ENCODE results near the gene MUL1. TPM values are rescaled to one million over a fixed set of nuclear protein-coding genes. Genes with fewer than 3 reads are reported as not detected.
"Not testable (repeated sequence)": the region's sequence is repeated elsewhere in the genome, so short reads cannot be mapped to it uniquely, and the experiment has no call there.

Gene MUL1
- total RNA-seq, 1 donor, result 29.0 TPM

DNA sequence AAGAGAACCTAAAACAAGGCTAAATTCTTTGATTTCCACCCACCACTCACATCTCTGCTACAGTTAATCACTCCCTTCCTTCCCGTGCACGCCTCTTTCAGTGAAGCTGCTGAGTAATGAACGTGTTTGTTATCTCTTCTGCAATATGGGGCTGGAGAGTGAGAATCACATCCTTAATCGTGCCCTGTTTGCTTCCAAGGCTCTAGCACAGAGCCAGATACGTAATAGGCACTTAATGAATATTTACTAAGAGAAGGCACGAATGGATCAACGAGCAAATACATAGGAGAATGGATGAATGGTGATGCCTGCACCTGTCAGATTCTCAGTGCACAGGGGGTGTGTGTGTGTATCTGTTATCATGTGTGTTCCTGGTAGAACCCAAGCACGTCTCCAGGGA, 22.4 kb upstream of the MUL1 start:
- no peaks in the 10 kb centered on the region for H3K9me3 ChIP-seq (ENCODE audit: low read depth, low read length)
- no peak overlapping the region for H3K4me3 ChIP-seq (ENCODE audit: low read length)
- no peaks in the 10 kb centered on the region for H3K4me1 ChIP-seq (ENCODE audit: insufficient read depth, low read length)
- peaks cover 15% of the 10 kb centered on the region for H3K27me3 ChIP-seq (ENCODE audit: insufficient read depth, low read length)

DNA sequence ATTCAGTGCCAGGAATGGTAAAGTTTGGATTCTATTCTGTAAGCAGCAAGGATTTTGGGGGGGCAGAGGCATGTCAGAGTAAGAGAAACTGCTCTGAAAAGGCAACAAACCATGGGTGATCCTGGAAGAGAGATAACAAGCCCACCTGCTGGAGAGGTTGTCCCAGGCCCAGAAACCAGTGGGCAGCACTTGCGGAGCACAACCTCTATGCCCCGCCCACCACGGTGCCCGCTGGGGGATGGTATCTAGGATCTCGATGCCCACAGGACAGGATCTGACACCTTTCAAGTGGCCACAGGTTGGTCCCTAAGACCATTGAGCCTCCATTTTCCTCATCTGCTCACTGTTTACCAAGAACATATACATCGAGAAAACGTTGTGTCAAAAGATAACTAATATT, 20.3 kb upstream of the MUL1 start:
- Histone ChIP-seq H3K9me3 (ENCODE audit: low read depth, low read length) (no peaks in the 10 kb centered on the region), H3K4me3 (ENCODE audit: low read length) (no peak overlapping the region), H3K27me3 (ENCODE audit: insufficient read depth, low read length) (peaks cover 15% of the 10 kb centered on the region), H3K4me1 (ENCODE audit: insufficient read depth, low read length) (no peaks in the 10 kb centered on the region)

- H3K9me3 ChIP-seq (ENCODE audit: low read depth, low read length), result no peaks in the 10 kb centered on the region
- H3K27me3 ChIP-seq (ENCODE audit: insufficient read depth, low read length), result peaks cover 18% of the 10 kb centered on the region
- no peak overlapping the region for H3K4me3 ChIP-seq (ENCODE audit: low read length)
- no peaks in the 10 kb centered on the region for H3K4me1 ChIP-seq (ENCODE audit: insufficient read depth, low read length)
These were observed 18.3 kb upstream of the MUL1 start for GRCh38 chr1:20526267-20526666.

DNA sequence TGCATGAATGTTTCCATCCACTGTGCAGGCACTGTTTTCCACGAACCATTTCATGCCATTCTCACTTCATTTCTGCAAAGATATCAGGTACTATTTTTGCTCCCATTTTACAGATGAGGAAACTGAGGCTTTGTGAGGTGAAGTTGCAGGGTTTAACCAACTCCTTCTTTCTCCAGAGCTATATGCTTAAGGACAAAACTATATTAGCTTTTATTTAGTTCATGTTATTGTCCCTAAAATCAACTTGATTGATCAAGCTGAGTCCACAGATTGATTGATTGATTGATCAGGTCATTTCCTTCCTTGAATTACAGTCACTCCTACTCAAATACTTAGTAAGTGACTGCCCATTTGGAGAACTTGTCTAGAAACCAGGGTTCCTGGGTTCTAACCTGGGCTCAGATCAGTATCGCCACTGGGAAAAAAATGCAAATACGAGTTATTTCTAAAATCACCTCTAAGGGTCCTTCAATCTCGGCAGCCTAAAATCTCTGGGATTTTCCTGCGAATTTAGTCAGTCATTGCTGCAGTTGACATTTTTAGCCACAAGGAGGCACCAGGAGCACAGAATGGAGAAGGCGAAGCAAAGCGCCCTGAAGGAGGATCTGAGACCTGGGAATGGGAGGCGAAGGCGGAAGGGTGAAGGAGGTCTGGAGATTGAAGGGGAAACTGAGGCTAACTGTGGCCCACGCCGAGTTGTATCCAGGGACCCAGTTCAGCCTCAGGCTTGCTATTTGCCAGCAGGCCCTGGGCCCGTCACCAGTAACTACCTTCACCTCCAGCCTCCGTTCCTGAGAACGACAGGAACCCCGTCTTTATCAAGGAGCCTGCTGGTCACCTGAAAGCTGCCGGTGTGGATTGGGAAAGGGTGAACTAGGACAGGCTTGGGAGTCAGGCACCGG, 14.3 kb upstream of the MUL1 start:
- H3K4me1 ChIP-seq (ENCODE audit: insufficient read depth, low read length), result no peaks in the 10 kb centered on the region
- H3K27me3 ChIP-seq (ENCODE audit: insufficient read depth, low read length), result peaks cover 3% of the 10 kb centered on the region
- H3K4me3 ChIP-seq (ENCODE audit: low read length), result no peak overlapping the region

DNA sequence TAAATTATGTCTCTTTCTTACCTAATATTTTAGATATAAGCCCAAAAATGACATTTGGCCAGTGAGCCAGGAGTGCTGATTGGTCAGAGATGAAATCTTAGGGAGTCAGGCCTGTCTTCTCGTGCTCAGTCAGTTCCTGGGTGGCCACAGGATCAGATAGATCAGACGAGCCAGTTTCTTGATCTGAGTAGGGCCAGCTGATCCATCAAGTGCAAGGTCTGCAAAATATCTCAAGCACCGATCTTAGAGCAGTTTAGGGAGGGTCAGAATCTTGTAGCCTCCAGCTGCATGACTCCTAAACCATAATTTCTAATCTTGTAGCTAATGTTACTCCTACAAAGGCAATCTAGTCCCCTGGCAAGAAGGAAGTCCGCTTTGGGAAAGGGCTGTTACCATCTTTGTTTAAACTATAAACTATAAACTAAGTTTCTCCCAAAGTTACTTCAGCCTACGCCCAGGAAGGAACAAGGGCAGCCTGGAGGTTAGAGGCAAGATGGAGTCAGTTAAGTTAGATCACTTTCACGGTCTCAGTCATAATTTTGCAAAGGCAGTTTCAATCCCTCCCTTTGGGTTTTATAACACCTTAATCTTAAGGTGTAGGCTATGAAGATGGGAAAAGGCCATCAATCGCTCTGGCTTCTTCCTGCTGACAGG, 11.8 kb upstream of the MUL1 start:
- H3K9me3 ChIP-seq (ENCODE audit: low read depth, low read length); H3K4me1 ChIP-seq (ENCODE audit: insufficient read depth, low read length); H3K4me3 ChIP-seq (ENCODE audit: low read length); H3K27me3 ChIP-seq (ENCODE audit: insufficient read depth, low read length): not testable (repeated sequence)

More for the DNA sequence above, 14.3 kb upstream of the MUL1 start:
- H3K9me3 ChIP-seq (ENCODE audit: low read depth, low read length), result no peaks in the 10 kb centered on the region

DNA sequence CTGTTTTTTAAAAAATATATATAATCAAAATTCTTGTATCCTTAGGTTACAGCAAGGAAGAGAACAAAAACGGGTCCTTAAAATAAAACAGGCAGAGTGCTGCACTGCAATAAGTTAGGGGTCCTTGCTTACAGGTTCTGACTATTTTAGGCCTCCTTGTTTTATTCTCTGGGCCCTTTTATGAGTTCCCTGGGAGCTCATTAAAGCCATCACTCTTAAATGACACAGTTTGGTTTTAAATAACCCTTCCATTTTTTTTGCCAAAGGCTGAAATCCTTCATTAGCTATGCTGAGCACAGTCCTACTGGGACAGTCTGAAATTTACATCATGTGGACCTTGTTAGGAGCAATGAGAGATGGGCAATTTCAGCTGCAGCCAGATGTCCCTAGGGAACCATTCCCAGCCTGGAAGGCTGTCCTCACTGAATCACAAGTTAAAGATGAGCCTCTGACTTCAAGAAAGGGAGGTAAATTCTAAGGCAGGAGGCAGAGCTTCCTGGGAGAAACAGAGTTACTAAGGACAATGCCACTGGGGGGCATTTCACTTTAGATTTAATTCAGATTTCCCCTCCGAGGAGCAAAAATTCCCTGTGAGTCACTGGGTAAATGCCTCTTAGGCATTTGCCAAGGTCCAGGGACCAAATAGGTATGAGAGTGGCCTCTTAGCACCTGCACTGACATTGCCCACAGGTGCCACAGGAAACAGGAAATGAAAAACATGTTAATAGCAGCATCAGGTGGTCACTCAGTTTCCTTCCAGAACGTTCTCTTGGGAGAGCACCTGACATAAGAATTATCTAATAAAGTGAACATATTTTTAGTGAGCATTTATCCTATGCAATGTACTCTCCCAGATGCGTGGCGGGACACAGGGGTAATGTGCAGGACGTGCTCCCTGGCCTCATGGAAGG, 3.8 kb upstream of the MUL1 start:
- peaks cover 5% of the 10 kb centered on the region for H3K27me3 ChIP-seq (ENCODE audit: insufficient read depth, low read length)
- peaks cover 15% of the 10 kb centered on the region for H3K4me1 ChIP-seq (ENCODE audit: insufficient read depth, low read length)
- H3K9me3 ChIP-seq (ENCODE audit: low read depth, low read length), result no peaks in the 10 kb centered on the region
- no peak overlapping the region for H3K4me3 ChIP-seq (ENCODE audit: low read length)

- Histone ChIP-seq H3K27me3 (ENCODE audit: insufficient read depth, low read length) (peaks cover 5% of the 10 kb centered on the region), H3K4me3 (ENCODE audit: low read length) (peak overlapping the region; percentile 96), H3K4me1 (ENCODE audit: insufficient read depth, low read length) (peaks cover 30% of the 10 kb centered on the region), H3K9me3 (ENCODE audit: low read depth, low read length) (no peaks in the 10 kb centered on the region)
These were observed 440 bp upstream of the MUL1 start for GRCh38 chr1:20508411-20508771.

DNA sequence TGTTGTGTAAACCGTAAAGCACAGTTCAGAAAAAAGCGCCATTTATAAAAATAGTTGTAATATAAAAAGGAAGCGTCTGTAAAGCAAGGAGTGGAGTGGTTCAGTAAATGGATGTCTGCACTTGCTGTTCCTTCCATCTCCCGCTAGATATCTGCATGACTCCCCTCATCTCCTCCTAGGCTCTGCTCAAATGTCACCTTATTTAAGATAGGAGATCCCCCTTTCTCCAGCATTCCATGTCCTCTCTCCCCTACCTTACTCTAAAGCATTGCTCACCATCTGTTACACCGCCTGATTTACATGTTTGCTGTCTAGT, 745 bp downstream of the MUL1 start:
- Histone ChIP-seq H3K4me3 (ENCODE audit: low read length) (peak overlapping the region; percentile 96), H3K9me3 (ENCODE audit: low read depth, low read length) (no peaks in the 10 kb centered on the region), H3K27me3 (ENCODE audit: insufficient read depth, low read length) (peaks cover 5% of the 10 kb centered on the region), H3K4me1 (ENCODE audit: insufficient read depth, low read length) (peaks cover 30% of the 10 kb centered on the region)

DNA sequence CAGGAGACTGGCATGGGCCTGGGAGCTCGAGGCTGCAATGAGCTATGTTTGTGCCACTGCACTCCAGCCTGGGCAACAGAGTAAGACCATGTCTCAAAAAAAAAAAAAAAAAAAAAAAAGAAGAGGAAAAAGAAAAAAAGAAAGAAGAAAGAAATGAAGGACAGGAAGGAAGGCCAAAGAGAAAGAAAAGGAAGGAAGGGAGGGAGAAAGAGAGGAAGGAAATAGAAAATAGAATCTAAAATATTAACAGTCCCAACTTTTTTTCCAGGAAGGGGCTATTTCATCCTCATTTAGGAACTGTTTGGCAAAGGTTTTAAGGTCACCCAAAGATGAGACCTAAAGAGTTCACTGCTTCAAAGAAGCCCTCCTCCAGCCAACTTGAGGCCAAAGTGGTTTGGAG, 2.5 kb downstream of the MUL1 start:
- H3K9me3 ChIP-seq (ENCODE audit: low read depth, low read length), result no peaks in the 10 kb centered on the region
- H3K4me3 ChIP-seq (ENCODE audit: low read length), result no peak overlapping the region
- peaks cover 30% of the 10 kb centered on the region for H3K4me1 ChIP-seq (ENCODE audit: insufficient read depth, low read length)
- no peaks in the 10 kb centered on the region for H3K27me3 ChIP-seq (ENCODE audit: insufficient read depth, low read length)

GRCh38 chr1:20500716-20501115, 7.2 kb downstream of the MUL1 start:
- Histone ChIP-seq H3K27me3 (ENCODE audit: insufficient read depth, low read length) (no peaks in the 10 kb centered on the region), H3K4me1 (ENCODE audit: insufficient read depth, low read length) (peaks cover 5% of the 10 kb centered on the region), H3K9me3 (ENCODE audit: low read depth, low read length) (no peaks in the 10 kb centered on the region), H3K4me3 (ENCODE audit: low read length) (no peak overlapping the region)

GRCh38 chr1:20499718-20500117, 8.2 kb downstream of the MUL1 start:
- Histone ChIP-seq H3K27me3 (ENCODE audit: insufficient read depth, low read length) (no peaks in the 10 kb centered on the region), H3K9me3 (ENCODE audit: low read depth, low read length) (no peaks in the 10 kb centered on the region), H3K4me3 (ENCODE audit: low read length) (no peak overlapping the region), H3K4me1 (ENCODE audit: insufficient read depth, low read length) (no peaks in the 10 kb centered on the region)

DNA sequence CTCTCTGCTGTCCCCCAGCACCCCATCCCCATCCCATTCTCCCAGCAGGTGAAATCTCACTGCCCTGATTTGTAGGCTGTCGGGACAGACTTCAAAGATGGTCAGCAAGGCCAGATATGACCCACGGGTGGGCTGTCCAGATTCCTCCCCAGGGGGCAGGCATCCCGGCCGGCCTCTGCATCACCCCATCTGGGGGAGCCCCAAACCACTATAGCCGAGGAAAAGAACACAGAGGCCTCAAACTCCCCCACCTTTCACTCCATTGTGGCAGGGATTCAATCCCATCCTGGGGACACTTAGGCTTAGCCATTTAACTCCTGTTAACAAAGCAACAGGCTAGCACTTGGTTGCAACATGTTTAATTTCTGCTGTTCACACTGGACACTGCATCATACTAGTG, 8.8 kb downstream of the MUL1 start:
- no peaks in the 10 kb centered on the region for H3K27me3 ChIP-seq (ENCODE audit: insufficient read depth, low read length)
- no peak overlapping the region for H3K4me3 ChIP-seq (ENCODE audit: low read length)
- H3K4me1 ChIP-seq (ENCODE audit: insufficient read depth, low read length), result peaks cover 2% of the 10 kb centered on the region
- H3K9me3 ChIP-seq (ENCODE audit: low read depth, low read length), result no peaks in the 10 kb centered on the region

GRCh38 chr1:20498116-20498515, 9.8 kb downstream of the MUL1 start:
- Histone ChIP-seq H3K4me3 (ENCODE audit: low read length) (no peak overlapping the region), H3K9me3 (ENCODE audit: low read depth, low read length) (no peaks in the 10 kb centered on the region), H3K27me3 (ENCODE audit: insufficient read depth, low read length) (no peaks in the 10 kb centered on the region), H3K4me1 (ENCODE audit: insufficient read depth, low read length) (peaks cover 12% of the 10 kb centered on the region)

GRCh38 chr1:20497506-20497905, 10.4 kb downstream of the MUL1 start:
- H3K27me3 ChIP-seq (ENCODE audit: insufficient read depth, low read length), result no peaks in the 10 kb centered on the region
- H3K9me3 ChIP-seq (ENCODE audit: low read depth, low read length), result no peaks in the 10 kb centered on the region
- peaks cover 14% of the 10 kb centered on the region for H3K4me1 ChIP-seq (ENCODE audit: insufficient read depth, low read length)
- no peak overlapping the region for H3K4me3 ChIP-seq (ENCODE audit: low read length)

DNA sequence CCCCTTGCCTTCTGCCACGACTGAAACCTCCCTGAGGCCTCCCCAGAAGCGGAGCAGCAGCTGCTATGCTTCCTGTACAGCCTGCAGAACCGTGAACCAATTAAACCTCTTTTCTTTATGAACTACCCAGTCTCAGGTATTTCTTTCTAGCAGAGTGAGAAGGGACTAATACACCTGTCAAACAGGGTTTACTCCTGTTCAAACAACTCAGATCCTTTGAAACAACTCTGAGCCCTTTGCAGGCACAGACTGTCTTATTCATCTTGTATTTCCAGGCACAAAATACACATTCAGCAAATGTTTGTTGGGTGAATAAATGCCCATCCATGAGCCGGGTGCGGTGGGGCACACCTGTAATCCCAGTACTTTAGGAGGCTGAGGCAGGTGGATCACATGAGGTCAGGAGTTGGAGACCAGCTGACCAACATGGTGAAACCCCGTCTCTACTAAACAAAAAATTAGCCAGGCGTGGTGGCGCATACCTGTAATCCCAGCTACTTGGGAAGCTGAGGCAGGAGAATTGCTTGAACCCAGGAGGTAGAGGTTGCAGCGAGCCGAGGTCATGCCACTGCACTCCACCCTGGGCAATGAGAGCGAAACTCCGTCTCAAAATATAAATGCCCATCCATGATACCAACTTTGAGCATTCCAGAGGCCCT, 11.1 kb downstream of the MUL1 start:
- not testable (repeated sequence) for H3K9me3 ChIP-seq (ENCODE audit: low read depth, low read length); H3K4me3 ChIP-seq (ENCODE audit: low read length); H3K27me3 ChIP-seq (ENCODE audit: insufficient read depth, low read length)
- peaks cover 14% of the 10 kb centered on the region for H3K4me1 ChIP-seq (ENCODE audit: insufficient read depth, low read length)

Measured in mononuclear cell (primary cell).